BJ (cell line): ENCODE measurements around the gene FOXO6. TPM values are rescaled to one million over a fixed set of nuclear protein-coding genes. Genes with fewer than 3 reads are reported as not detected.

Source experiments
- CTCF ChIA-PET: fragments of 350-600 bp; formaldehyde crosslinking; extraction: SDS; loops from one replicate; lab custom pipeline; 2021; ENCODE audit warnings: antibody characterized with exemption, inconsistent platforms; lab: Yijun Ruan, JAX
- POLR2A ChIA-PET: fragments of 300-600 bp; sonication (Branson Sonifier 250); formaldehyde crosslinking; extraction: SDS; loops from one replicate; lab custom pipeline; 2021; ENCODE audit warnings: antibody characterized with exemption; lab: Charles Lee
- DNase-seq: peaks from one replicate; pipeline ENCODE4 v3.0.0-alpha.2; 2011; ENCODE audit warnings: low read depth
- H3K27me3 ChIP-seq: 2 replicates; pipeline ENCODE4 v1.6.0; 2011; ENCODE audit warnings: low read length; ENCODE audit not compliant: control insufficient read depth, insufficient read depth
- H3K36me3 ChIP-seq: 2 replicates; pipeline ENCODE4 v1.5.1; 2011; ENCODE audit warnings: low read length; ENCODE audit not compliant: control insufficient read depth, insufficient read depth
- H3K4me3 ChIP-seq: 2 replicates; pipeline ENCODE4 v1.5.1; 2011; ENCODE audit warnings: low read depth, mild to moderate bottlenecking, control low read depth, low read length
- CTCF ChIP-seq: IDR thresholded peaks from 2 replicates; pipeline ENCODE4 v1.5.1; 2011; ENCODE audit warnings: low read depth, mild to moderate bottlenecking, control low read depth, inconsistent platforms, low read length, moderate library complexity; ENCODE audit not compliant: insufficient read depth
- polyA plus RNA-seq: library from polyadenylated mRNA; depleted of rRNA; stranded (reverse); fragments of >200 nt; gene quantifications from 2 replicates; pipeline ENCODE4 v1.2.3, GENCODE V29; 2011

FOXO6 gene
- polyA plus RNA-seq, 1 experiment = 0.02 TPM

GRCh38 chr1:41426201-41426890, 65.1 kb downstream of the FOXO6 start:
- no peak overlapping the region for H3K4me3 ChIP-seq
- peaks cover 1% of the 10 kb centered on the region; the same call in 1 of the 2 replicates for H3K27me3 ChIP-seq
- TF ChIP-seq CTCF = no peak
- CTCF ChIA-PET = interaction anchor here (1.5 kb wide), 1 partner anchor 9 kb away, joined by 7 read pairs; no protein-coding TSS in a partner anchor
- DNase-seq = no peak
- no peaks in the 10 kb centered on the region for H3K36me3 ChIP-seq
- POLR2A ChIA-PET = no interaction called here

- ChIA-PET POLR2A (no interaction called here), CTCF (interaction anchor here (1.5 kb wide), 1 partner anchor 10 kb away, joined by 7 read pairs; no protein-coding TSS in a partner anchor)
- no peaks in the 10 kb centered on the region for H3K36me3 ChIP-seq
- DNase-seq = no peak
- H3K4me3 ChIP-seq = no peak overlapping the region
- peaks cover 1% of the 10 kb centered on the region; the same call in 1 of the 2 replicates for H3K27me3 ChIP-seq
- no peak for TF ChIP-seq CTCF
These were observed 66.1 kb downstream of the FOXO6 start for GRCh38 chr1:41427122-41427913.

- no peak for TF ChIP-seq CTCF
- H3K36me3 ChIP-seq = no peaks in the 10 kb centered on the region
- ChIA-PET POLR2A (no interaction called here), CTCF (interaction anchor here (0.6 to 1.1 kb wide), 2 partner anchors 145 to 191 kb away, joined by 3 read pairs; no protein-coding TSS in a partner anchor)
- no peak for DNase-seq
- peaks cover 1% of the 10 kb centered on the region; the same call in 1 of the 2 replicates for H3K27me3 ChIP-seq
- H3K4me3 ChIP-seq = no peak overlapping the region
These were observed 66.9 kb downstream of the FOXO6 start for GRCh38 chr1:41427916-41428737.

GRCh38 chr1:41428738-41429640, 67.8 kb downstream of the FOXO6 start:
- Histone ChIP-seq H3K27me3 (peaks cover 1% of the 10 kb centered on the region), H3K4me3 (no peak overlapping the region), H3K36me3 (no peaks in the 10 kb centered on the region)
- CTCF ChIA-PET = interaction anchor here (0.6 to 5.1 kb wide), 4 partner anchors 9 to 192 kb away, joined by 3 to 56 read pairs (median 3); no protein-coding TSS in a partner anchor
- no peak for TF ChIP-seq CTCF
- POLR2A ChIA-PET = no interaction called here
- DNase-seq = no peak
